GM12864 (cell line): ENCODE measurements around the gene BASP1.

Source experiments
- DNase-seq: peaks from one replicate; pipeline ENCODE4 v3.0.0-alpha.2; 2011; ENCODE audit warnings: low read depth
- H3K4me3 ChIP-seq: 2 replicates; pipeline ENCODE4 v1.5.1; 2011; ENCODE audit warnings: mild to moderate bottlenecking, low read depth, low read length, control low read depth
- CTCF ChIP-seq: IDR thresholded peaks from 2 replicates; pipeline ENCODE4 v1.5.1; 2011; ENCODE audit warnings: low read depth, mild to moderate bottlenecking, moderate library complexity, low read length, control low read depth, inconsistent platforms; ENCODE audit errors: missing control alignments

BASP1 gene

GRCh38 chr5:17206021-17206420, 11.4 kb upstream of the BASP1 start:
- H3K4me3 ChIP-seq, result no peak overlapping the region
- TF ChIP-seq CTCF, result no peak
- no peak for DNase-seq

- no peak for DNase-seq
- no peak overlapping the region for H3K4me3 ChIP-seq
- TF ChIP-seq CTCF, result no peak
Observed at GRCh38 chr5:17212191-17212590, 5.2 kb upstream of the BASP1 start.

- no peak for TF ChIP-seq CTCF
Observed at GRCh38 chr5:17212996-17213395, 4.4 kb upstream of the BASP1 start.

GRCh38 chr5:17213938-17214337, 3.5 kb upstream of the BASP1 start:
- H3K4me3 ChIP-seq, result no peak overlapping the region
- no peak for DNase-seq
- TF ChIP-seq CTCF, result no peak

More at GRCh38 chr5:17212996-17213395, 4.4 kb upstream of the BASP1 start:
- DNase-seq, result no peak
- no peak overlapping the region for H3K4me3 ChIP-seq

GRCh38 chr5:17214893-17215292, 2.5 kb upstream of the BASP1 start:
- TF ChIP-seq CTCF, result no peak
- no peak overlapping the region for H3K4me3 ChIP-seq
- DNase-seq, result no peak

GRCh38 chr5:17215361-17215760, 2.1 kb upstream of the BASP1 start:
- TF ChIP-seq CTCF, result no peak
- no peak overlapping the region for H3K4me3 ChIP-seq
- DNase-seq, result no peak

GRCh38 chr5:17216176-17216973, 1.1 kb upstream of the BASP1 start:
- H3K4me3 ChIP-seq, result peak overlapping the region; percentile 51
- peak; percentile 76 for TF ChIP-seq CTCF
- no peak for DNase-seq
